Calu3 (cell line): ENCODE data around the gene HOXD10. TPM values are rescaled to one million over a fixed set of nuclear protein-coding genes. Genes with fewer than 3 reads are reported as not detected.

ENCODE experiments used
- BruUV-seq: library from RNA; stranded (reverse); fragments of 400-500 nt; replicated peaks from 2 replicates; lab custom pipeline; 2021; lab: Mats Ljungman, UMichigan
- CTCF ChIA-PET: fragments of 300-600 bp; sonication (Branson Sonifier 250); formaldehyde crosslinking; loops from one replicate; lab custom pipeline; 2022; ENCODE audit warnings: antibody characterized with exemption; lab: Charles Lee
- DNase-seq: peaks from one replicate; pipeline ENCODE4 v3.0.0; 2022
- H3K27ac Mint-ChIP-seq: one replicate; pipeline ENCODE4 v1.8.0; 2022; ENCODE audit warnings: mixed read lengths; ENCODE audit not compliant: unreplicated experiment
- H3K27me3 Mint-ChIP-seq: one replicate; pipeline ENCODE4 v1.8.0; 2022; ENCODE audit warnings: mixed read lengths; ENCODE audit not compliant: unreplicated experiment
- H3K36me3 Mint-ChIP-seq: one replicate; pipeline ENCODE4 v1.8.0; 2022; ENCODE audit warnings: mild to moderate bottlenecking, moderate library complexity, mixed read lengths; ENCODE audit not compliant: insufficient read depth, unreplicated experiment
- H3K4me1 Mint-ChIP-seq: one replicate; pipeline ENCODE4 v1.8.0; 2022; ENCODE audit warnings: mild to moderate bottlenecking, low read depth, mixed read lengths; ENCODE audit not compliant: unreplicated experiment
- H3K4me3 Mint-ChIP-seq: one replicate; pipeline ENCODE4 v1.8.0; 2022; ENCODE audit warnings: mild to moderate bottlenecking, low read depth, moderate library complexity, mixed read lengths; ENCODE audit not compliant: unreplicated experiment
- H3K9me3 Mint-ChIP-seq: one replicate; pipeline ENCODE4 v1.8.0; 2022; ENCODE audit warnings: low read depth, mixed read lengths; ENCODE audit not compliant: unreplicated experiment
- CTCF ChIP-seq: fragments of 200-600 bp; IDR thresholded peaks from one replicate; pipeline ENCODE4 v1.8.0; 2022; ENCODE audit warnings: antibody characterized with exemption; ENCODE audit not compliant: unreplicated experiment
- intact Hi-C: fragments of 100-400 bp; cut with micrococcal nuclease; formaldehyde crosslinking; loops from one replicate; pipeline ENCODE4 v1.10.0; 2022; ENCODE audit not compliant: unreplicated experiment
- total RNA-seq: library from RNA; stranded (reverse); gene quantifications from 2 replicates; pipeline ENCODE4 v1.2.3, GENCODE V29; 2022

The HOXD10 gene
- total RNA-seq, 1 experiment from 2014 or later: not detected

DNA sequence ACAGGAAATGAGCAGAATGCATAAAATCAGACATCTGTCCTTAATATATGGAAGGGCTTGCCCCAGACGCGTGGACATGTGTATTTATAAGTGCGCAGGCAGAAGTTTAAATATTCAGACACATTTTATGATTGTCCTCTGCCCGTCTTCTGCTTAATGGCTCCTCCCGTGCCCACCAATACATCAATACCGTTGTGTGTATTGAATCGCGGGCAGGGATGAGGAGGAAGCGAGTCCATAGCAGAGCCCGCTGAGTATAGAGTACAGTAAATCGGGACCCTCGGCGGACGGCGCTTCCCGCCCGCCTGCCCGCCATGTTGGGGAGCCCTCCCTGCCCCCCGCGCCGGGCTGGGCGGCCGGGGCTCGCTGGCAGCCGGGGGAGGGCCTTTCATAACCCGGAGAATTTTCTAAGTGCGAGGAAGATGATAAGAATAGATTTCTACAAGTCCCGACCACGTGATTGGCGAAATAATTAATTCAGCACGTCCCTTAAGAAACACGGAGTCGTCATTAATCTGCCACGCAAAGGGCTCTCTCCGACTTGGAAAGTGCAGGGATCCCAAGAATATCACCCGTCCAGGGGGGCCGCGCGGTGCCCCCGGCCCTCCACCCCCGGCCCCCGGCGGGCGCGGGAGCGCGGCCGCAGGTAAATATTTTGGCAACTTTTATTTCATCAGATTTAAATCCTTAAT lies 40.4 kb downstream of the HOXD10 start, which contains the start of gene HOXD3:
Gene HOXD3 (plus strand): TSS at position 501 of the 692 bp plus-strand sequence. CDS start 11,808 bp downstream, outside the sequence.
- TF ChIP-seq CTCF: no peak
- H3K36me3 Mint-ChIP-seq: no peaks in the 10 kb centered on the region
- H3K27ac Mint-ChIP-seq: no peak within 1 kb of the TSS
- CTCF ChIA-PET: no interaction called here
- intact Hi-C loops: no loop called here
- no peak within 1 kb of the TSS for H3K4me3 Mint-ChIP-seq
- no peak for DNase-seq
- H3K9me3 Mint-ChIP-seq: peaks cover 2% of the 10 kb centered on the region
- no TSS peak for BruUV-seq
- H3K27me3 Mint-ChIP-seq: peaks cover 11% of the 10 kb centered on the region
- H3K4me1 Mint-ChIP-seq: no peaks in the 10 kb centered on the region

DNA sequence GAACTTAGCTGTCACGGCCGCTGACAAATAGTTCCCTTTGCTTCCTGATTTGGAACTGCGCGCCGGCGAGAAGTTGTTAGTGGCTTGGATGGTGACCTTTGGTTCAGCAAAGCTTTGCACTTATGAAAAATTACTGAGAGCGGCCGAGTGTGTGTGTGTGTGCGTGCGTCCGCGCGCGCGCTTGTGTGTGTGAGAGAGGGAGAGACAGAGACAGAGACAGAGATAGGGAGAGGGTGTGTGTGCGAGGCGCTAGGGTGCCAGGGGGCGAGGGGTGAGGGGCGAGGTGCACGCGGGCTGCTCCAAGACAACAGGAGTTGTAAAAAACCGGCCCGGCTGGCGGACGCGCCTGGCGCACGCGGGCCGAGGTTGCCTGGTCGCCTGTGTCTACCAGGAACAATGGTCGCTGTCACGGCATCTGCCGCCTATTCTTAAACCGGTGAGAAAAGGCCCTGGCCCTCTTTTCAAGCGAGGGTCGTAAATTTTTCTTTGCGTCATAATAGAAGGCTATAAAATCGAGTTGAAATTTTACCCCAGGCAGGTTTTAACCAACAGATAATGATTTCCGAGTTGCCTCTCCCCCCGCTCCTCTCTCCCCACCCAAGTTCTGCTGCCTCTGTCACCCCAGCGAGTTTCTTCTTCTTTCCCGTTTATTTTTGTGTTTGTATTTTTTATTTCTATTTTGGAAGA lies 41.1 kb downstream of the HOXD10 start:
- peaks cover 2% of the 10 kb centered on the region for H3K9me3 Mint-ChIP-seq
- no peak overlapping the region for H3K4me3 Mint-ChIP-seq
- TF ChIP-seq CTCF: no peak
- BruUV-seq: no TSS peak
- DNase-seq: no peak
- no peaks in the 10 kb centered on the region for H3K36me3 Mint-ChIP-seq
- H3K4me1 Mint-ChIP-seq: no peaks in the 10 kb centered on the region
- CTCF ChIA-PET: no interaction called here
- peaks cover 11% of the 10 kb centered on the region for H3K27me3 Mint-ChIP-seq
- intact Hi-C loops: no loop called here
- no peak overlapping the region for H3K27ac Mint-ChIP-seq

DNA sequence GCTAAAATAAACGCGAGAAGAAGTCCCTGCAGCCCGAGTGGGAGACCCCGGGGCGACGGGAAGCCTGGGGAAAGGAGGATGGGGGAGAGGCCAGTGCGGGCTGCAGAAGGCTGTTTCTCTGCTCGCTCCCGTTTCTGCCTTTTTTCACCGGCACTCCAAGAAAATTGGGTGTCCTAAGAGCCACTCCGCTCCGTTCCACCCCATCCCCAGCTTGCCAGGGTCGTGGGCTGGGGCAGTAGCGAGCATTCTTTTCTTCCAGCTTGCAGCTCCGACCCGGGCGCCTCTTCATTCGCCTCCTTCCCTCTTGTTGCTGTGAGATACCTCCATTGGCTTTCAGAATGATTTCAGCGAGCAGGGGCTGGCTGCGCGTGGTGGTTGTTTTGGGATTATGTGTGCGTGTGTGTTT lies 41.6 kb downstream of the HOXD10 start:
- CTCF ChIA-PET: no interaction called here
- BruUV-seq: no TSS peak
- no peak overlapping the region for H3K4me3 Mint-ChIP-seq

More for the DNA sequence above, 41.6 kb downstream of the HOXD10 start:
- Mint-ChIP-seq H3K27me3 (peaks cover 12% of the 10 kb centered on the region), H3K36me3 (no peaks in the 10 kb centered on the region), H3K4me1 (no peaks in the 10 kb centered on the region), H3K9me3 (peaks cover 2% of the 10 kb centered on the region), H3K27ac (no peak overlapping the region)
- TF ChIP-seq CTCF: no peak
- intact Hi-C loops: no loop called here
- no peak for DNase-seq
